Activated T-cell treated with anti-CD3 and anti-CD28 coated beads for 4 hours (primary cell): ENCODE data around the gene PLEKHA5.
"Not testable (repeated sequence)": the region's sequence is repeated elsewhere in the genome, so short reads cannot be mapped to it uniquely, and the experiment has no call there.

Experiments
- DNase-seq: peaks from one replicate; pipeline ENCODE4 v3.0.0-alpha.2; 2020

Gene PLEKHA5

GRCh38 chr12:19351346-19351745, 221.8 kb downstream of the PLEKHA5 start:
- DNase-seq: no peak

- DNase-seq: no peak
Measured at GRCh38 chr12:19369691-19370148, 240.2 kb downstream of the PLEKHA5 start.

- DNase-seq: no peak
Measured at GRCh38 chr12:19373586-19373985, 244.1 kb downstream of the PLEKHA5 start.

DNA sequence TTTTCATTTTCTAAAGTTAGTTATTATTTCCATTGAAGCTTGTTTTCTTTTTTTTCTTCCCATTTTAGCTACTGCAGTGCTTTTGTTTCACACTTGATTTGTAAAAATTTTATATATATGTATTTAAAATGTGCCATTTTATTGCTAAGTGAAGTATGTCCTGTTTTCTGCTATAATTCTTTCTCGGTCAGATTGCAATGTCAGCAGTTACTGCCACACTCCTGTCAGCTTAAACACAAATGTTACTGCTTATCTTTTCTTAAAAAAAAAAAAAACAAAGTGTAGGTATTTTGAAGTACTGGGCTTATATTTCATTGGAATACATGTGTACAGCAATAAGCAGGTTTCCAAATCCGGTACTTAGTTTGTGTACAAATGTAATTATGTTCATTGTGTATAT, 246.4 kb downstream of the PLEKHA5 start:
- DNase-seq: no peak

DNA sequence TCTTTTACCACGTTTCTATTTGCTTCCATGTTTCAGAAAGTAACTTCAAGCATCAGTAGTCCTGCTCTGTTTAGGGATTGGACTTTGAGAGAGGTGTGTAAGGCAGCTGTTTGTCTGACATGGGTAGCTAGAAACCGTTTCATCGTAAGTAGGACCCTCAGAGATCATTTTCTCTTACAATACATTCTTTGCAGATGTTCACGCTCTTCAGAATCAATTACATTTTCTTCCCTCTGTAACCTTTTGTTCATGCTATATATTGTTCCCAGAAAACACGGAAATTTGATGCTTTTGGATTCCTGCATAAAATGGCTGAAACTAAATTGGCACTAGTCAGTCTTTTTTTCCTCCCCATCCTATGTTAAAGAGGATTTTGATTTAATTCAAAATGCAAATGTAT, 247.2 kb downstream of the PLEKHA5 start:
- no peak for DNase-seq

DNA sequence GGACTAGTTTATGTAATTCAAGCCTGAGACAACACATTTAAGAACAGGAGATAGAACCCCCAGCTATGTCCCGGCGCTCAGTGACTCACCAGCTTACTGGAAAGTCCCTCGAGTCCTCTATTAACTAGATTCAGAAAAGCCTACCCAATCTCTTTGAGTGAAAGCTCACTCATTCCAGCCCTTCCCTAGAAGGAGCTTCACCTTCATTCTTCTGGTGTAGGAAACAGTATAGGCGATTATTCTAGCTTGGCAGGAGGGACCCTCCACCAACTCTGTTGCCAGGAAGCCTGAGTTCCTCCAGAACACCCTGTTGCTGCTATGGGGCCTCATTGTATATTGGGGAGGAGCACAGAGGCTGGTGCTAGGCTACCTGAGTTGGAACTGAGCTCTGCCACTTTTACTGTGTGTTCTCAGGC, 252.6 kb downstream of the PLEKHA5 start:
- peak; percentile 19 for DNase-seq

- DNase-seq: no peak
Measured at GRCh38 chr12:19382563-19382962, 253.0 kb downstream of the PLEKHA5 start.

DNA sequence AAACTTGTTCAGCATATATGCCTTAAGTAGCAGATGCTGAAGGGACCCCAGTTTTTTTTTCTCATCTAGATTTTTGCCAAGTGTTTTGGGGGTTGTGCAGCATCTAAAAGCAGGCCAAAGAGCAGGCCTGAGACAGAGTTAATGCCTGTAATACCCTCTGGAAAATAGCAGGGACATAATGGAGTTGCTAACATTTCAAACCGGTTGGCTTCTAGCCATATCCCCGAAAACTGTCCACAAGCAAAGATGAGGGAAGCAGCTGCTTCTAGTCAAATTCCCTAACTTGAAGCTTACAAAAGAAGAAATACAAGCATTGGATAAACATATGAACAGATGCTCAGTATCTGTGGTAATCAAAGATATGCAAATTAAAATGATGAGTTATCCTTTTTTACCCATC, 257.6 kb downstream of the PLEKHA5 start:
- no peak for DNase-seq

DNA sequence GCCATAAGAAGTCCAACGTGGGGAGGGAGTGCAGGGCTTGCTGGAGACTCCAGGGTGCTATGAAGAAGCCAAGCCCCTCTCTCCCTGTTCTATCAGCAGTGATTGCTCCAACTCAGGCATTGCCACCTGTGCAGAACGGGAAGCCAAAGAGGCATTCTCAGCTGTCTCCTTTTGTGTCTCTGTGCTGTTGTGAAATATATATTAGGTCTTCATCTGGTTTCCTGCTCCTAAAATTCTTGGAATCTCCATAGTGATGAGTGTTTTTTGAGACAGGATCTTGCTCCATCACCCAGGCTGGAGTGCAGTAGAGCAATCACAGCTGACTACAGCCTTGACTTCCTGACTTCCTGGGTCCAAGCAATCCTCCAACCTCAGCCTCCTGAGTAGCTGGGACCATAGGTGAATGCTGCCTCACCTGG, 258.6 kb downstream of the PLEKHA5 start:
- no peak for DNase-seq

GRCh38 chr12:19390051-19390598, 260.6 kb downstream of the PLEKHA5 start:
- no peak for DNase-seq

GRCh38 chr12:19392644-19393043, 263.1 kb downstream of the PLEKHA5 start:
- DNase-seq: not testable (repeated sequence)

DNA sequence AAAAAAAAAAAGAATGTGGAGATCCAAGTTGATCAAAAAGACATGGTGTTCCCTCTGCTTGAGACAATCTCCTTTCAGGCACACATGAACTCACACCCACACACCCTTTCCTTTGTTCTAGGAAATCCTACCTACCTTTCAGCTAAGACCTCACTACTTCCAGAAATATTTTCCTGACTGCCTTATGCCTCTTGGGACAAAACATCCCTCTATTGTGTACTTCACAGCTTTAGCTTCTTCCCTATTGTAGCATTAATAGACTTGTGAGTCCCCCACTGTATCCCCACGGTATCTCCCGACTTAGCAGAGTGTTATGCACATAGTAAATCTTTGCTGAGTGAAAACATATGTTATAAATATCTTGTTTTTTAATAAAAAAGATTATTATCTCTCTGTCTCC, 264.9 kb downstream of the PLEKHA5 start:
- DNase-seq: no peak

GRCh38 chr12:19397534-19397933, 268.0 kb downstream of the PLEKHA5 start:
- DNase-seq: no peak

GRCh38 chr12:19398376-19399363, 269.1 kb downstream of the PLEKHA5 start:
- DNase-seq: no peak

DNA sequence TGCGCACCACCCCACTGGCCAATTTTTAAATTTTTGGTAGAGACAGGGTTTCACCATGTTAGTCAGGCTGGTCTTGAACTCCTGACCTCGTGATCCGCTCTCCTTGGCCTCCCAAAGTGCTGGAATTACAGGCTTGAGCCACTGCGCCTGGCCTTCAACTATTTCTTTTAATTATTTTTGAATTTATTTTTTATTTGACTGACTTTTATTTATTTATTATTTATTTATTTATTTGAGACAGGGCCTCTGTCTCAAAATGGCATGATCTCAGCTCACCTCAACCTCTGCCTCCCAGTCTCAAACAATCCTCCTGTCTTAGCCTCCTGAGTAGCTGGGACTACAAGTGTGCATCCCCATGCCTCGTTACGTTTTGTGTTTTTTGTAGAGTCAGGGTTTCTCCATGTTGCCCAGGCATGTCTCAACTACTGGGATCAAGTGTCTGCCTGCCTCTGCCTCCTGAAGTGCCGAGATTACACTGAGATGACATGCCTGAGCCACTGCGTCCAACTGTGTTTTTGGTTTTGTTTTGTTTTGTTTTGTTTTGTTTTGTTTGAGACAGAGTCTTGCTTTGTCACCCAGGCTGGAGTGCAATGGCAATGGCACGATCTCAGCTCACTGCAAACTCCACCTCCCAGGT, 271.2 kb downstream of the PLEKHA5 start:
- not testable (repeated sequence) for DNase-seq

DNA sequence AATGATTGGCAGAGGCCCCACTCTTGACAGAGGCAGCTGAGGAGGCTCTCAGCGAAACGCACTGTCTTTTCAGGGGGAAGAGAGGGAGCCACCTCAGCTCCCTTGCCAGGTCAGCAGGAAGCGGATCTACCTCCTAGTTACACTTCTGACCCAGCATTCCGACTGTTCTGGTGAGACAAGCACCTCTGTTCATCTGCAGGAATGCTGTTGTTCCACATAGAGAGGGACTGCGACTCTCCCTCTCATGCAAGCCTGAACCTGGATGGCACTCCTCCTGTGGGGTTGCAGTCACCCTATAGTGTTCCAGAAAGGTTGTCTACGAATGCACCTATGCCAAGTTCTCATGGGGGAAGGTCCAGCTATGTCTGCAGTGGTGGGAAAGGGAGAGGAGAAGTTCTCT, 272.7 kb downstream of the PLEKHA5 start:
- DNase-seq: no peak

GRCh38 chr12:19402743-19403431, 273.4 kb downstream of the PLEKHA5 start:
- DNase-seq: no peak

DNA sequence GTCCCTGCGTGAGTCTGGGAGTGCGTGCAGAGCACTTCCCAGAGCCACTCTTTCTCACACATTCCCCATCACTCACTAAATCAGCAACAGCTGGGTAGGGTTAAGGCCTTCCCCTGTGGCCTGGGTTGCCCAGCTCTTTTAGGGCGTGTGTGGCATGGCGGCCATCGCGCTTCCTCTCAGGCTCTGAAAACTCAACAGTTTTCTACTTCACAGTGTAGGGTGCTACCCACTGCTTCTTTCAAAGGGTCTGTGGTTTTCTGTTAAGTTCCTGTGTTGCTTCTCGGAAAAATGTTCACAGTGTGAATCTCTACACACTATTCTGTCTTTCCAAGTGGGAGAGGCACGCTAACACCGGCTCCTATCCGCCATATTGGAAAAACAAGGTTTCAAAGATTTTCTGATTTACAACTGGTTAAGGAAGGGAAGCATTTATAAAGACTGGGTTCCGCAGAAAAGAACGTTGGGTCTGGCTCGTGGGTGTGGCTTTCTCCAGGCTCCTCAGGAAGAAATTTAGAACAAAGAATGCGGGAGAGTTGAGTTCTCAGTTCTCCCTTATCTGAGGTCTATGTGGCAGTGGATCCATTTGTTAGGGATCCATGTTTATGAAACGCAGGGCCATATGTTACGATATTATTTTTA, 274.8 kb downstream of the PLEKHA5 start:
- DNase-seq: no peak

GRCh38 chr12:19409376-19409775, 279.8 kb downstream of the PLEKHA5 start:
- no peak for DNase-seq

- DNase-seq: no peak
Measured at GRCh38 chr12:19410211-19410610, 280.7 kb downstream of the PLEKHA5 start.

DNA sequence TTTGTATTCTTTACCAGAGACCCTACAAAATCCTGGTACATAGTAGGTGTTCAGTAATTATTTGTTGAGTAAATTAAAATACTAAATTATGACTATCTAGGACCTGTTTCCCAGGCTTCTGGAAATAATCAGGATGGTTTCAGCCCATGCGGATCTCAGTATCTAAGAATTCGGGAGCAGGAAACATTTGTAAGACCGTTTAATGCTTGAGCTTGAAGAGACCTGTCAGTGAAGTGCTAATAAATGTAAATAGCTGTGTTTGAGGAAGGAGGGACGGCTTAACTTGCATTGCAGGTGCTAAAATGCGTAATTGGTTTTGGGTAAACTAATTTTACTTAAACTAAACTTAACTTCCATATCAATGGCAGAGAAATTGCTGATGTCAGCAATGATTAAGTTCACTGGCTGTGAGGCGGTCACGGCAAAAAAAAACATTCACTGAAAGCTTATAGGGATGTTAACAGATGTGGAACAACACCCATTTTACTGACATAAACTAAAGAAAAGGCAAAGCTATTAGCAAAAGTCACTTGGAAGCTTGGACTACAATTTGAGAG, 281.2 kb downstream of the PLEKHA5 start:
- DNase-seq: no peak
